ENCODE measurements around the gene RGL3.
"Not testable (repeated sequence)": the region's sequence is repeated elsewhere in the genome, so short reads cannot be mapped to it uniquely, and the experiment has no call there.

The RGL3 gene

DNA sequence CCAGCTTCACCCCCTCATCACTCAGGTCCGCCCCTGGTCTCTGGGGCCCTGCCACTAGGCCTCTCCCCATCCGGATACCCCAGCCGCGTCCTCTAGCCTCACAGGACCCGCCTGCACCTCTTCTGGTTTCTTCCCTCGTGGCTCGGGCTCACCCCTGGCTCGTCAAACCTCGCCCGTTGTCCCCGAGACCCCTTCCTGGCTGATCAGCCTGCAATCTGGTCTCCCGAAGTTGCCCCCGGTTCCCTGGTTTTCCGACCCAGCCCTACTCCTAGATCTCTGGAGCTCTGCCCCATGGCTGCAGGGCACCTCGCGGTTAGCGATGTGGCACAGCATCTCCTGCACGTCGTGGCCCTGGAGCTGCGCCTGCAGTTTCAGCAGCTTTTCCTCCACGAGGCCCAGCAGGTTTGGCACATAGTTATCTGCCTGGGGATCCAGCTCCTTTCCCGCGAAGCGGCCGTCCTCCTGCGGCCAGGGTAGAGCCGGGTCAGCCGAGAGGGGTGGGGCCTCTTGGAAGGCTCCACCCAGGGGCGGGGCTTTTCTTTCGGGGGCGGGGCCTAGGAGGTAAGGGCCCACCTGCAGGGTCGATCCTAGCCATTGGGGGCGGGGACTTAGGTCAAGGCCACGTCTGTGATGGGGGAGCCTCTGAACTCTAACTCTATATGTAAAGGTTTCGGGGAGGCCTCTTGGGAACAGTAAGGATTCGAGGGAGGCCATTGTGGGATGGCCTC lies 2.4 kb upstream of the RGL3 start:
- DNase-seq (ENCODE audit: low read depth), result no peak

DNA sequence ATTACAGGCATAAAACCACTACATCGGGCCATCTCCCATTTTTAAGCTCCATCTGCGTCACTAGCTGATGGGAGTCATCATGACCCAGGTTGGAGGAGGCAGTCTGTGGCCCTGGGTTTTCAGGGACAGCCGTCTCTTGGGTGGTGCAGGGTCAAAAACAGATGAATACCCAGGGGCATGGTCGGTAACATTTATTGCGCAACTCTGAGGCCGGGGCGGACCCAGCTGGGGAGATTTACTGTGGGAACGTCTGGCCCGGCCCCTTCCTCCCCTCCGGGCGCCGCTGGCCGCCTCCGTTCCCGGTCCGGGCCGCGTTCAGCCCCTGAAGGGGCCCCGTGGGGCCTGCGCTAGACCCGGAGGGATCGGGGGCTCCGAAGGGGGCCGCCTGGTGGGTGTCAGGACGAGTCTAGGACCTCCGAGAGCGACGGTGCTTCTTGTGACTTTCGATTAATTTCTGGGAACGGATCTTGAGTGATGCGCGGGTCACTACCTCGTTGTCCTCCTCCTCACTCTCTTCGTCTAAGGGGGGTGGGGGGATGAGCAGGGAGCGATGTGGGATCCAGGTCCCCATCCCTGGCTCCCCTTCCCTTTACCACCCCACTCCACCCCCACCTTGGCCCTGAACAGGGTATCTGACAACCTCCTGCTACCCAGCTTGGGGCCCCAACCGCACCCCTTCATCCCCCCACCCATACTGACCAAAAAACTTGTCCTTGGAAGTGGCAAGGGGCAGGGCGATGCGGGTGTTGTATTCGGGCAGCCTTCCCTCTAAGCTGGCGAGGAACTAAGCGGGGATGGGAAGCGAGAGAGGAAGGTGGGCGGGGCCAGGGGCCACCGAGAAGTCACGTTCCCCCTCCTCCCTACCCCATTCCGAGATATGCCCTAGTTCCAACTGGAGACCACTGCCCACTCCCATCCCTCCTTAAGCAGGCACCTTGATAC lies 1.6 kb upstream of the RGL3 start:
- DNase-seq (ENCODE audit: low read depth), result no peak

- no peak for DNase-seq (ENCODE audit: low read depth)
Measured at GRCh38 chr19:11418094-11418548, 993 bp downstream of the RGL3 start.

DNA sequence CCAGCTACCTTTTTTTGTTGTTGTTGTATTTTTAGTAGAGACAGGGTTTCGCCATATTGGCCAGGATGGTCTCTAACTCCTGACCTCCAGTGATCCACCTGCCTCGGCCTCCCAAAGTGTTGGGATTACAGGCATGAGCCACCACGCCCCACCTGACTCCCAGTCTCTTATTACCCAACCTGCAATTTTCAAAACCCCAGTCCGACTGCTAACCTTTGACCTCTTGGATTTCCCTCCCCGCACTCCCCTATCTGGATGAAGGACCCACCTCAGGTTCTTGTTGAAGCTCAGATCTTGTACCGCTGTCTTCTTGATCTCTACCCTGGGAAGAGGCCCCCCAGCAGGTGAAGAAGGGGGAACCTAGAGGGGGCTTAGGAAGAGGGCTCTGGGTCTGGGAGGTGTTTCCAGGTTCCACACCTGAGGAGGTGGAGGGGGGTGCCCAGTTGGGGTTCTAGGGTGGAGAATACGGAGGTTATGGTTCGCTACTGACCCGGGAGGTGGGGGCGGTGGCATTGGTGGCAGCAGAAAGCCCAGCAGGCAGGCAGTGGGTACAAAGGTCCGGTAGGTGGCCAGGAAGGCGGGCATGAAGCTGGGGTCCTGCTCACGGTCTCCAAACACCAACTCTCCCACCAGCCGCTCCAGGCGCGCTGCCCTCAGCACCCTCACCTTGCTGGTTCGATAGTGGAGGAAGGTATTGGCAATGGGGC lies 2.6 kb downstream of the RGL3 start:
- DNase-seq (ENCODE audit: low read depth), result no peak

DNA sequence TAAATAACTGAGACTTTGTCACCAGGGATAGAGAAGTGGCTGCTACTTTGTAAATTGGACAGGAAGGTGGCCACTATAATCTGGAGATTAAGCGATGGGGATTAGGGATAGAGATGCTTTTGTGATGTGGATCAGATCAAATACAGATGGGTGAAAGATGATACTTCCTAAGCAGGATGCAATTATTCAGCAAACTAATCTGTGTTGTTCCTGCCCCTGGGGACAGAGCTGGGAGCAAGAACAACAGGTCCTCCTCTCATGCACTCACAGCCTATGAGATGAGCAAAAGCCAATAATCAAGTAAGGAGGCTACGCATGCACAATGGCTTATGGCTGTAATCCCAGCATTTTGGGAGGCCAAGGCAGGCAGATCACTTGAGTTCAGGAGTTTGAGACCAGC lies 4.6 kb downstream of the RGL3 start:
- DNase-seq (ENCODE audit: low read depth), result no peak

- peak; percentile 46 for DNase-seq (ENCODE audit: low read depth)
Measured at GRCh38 chr19:11410682-11411081, 8.4 kb downstream of the RGL3 start.

DNA sequence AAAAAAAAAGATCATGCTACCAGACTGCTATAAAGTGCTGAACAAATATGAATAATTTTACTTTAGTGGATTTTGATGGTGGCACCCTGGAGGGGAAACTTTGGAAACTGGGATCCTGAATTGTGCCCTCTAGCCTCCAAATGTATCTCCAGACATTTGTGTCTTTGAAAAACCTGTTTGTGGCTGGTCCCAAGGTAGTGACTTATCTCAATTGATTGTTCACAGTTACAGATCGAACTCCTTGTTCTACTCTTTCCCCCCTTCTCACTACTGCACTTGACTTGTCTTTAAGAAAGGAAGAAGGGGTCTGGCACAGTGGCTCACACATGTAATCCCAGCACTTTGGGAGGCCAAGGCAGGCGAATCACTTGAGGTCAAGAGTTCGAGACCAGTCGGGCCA lies 10.5 kb downstream of the RGL3 start:
- DNase-seq (ENCODE audit: low read depth), result no peak

DNA sequence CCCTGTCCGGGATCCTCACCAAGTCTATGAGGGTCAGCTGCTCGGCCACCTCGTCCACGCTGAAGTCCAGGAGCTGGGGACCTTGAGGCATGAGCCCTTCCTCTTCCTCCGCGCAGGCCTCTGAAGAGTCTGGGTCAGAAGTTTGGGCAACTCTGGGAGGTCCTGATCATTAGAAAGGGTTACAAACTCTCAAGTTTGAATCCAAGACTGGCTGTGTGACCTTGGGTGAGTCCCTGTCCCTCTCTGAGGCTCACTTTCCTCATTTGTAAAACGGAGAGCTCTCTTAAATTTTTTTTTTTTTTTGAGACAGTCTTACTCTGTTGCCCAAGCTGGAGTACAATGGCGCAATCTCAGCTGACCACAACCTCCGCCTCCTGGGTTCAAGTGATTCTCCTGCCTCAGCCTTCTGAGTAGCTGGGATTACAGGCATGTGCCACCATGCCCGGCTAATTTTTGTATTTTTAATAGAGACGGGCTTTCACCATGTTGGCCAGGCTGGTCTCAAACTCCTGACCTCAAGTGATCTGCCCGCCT lies 12.3 kb downstream of the RGL3 start:
- not testable (repeated sequence) for DNase-seq (ENCODE audit: low read depth)

- DNase-seq (ENCODE audit: low read depth), result no peak
Measured at GRCh38 chr19:11405846-11406643, 13.1 kb downstream of the RGL3 start.

- no peak for DNase-seq (ENCODE audit: low read depth)
Measured at GRCh38 chr19:11404588-11405222, 14.4 kb downstream of the RGL3 start.

GRCh38 chr19:11401808-11402543 lies 17.1 kb downstream of the RGL3 start:
- DNase-seq (ENCODE audit: low read depth), result no peak

- DNase-seq (ENCODE audit: low read depth), result no peak
Measured at GRCh38 chr19:11400798-11401197, 18.3 kb downstream of the RGL3 start.

DNA sequence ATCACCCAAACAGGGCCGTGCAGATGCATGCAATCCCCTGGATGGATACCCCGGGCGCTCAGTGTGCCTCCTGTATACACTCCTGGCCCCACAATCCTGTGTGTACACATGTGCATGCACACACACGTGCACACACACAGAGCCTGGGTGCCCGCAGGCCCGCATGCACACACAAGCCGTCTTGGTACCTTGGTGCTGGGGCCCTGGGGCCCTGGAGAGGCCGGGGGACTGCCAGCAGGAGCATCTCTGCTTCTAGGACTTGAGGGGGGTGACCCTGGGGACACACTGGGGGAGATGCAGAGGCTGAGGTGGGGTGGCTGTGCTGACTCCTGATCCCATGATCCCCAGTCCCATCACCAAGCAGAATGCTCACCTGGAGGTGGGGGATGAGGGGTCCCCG lies 19.4 kb downstream of the RGL3 start:
- DNase-seq (ENCODE audit: low read depth), result no peak

- no peak for DNase-seq (ENCODE audit: low read depth)
Measured at GRCh38 chr19:11397089-11397610, 22.0 kb downstream of the RGL3 start.

DNA sequence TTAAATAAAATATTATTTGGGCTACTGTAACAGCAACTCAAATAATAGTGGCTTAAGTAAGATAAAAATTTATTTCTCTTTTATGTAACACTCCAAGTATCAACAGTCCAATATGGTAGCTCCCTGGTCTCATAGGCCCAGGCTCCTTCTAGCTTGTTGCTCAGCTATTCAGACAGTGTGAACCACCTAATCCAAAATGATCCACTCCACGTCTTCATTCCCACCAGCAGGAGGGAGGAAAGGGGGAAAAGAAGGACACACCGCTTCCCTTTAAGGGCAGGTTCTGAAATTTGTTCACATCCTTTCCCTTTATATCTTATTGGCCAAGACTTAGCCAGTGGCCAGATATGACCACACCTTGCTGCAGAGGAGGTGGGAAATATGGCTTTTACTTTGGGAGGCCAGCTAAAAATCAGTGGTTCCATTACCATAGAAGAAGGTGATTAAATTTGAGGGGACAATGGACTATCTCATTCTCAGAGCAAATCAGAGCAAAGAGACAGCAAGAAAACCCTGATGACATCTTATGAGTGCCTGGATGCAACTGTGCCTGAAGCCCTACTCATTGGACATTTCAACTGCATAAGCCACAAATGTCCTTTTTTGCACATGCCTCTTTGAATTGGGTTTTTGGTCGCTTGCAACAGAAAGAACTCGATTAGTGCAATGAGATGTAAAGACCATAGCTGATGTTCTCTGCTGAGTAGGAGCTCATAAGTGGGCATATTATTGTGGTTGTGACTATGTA lies 28.0 kb downstream of the RGL3 start:
- no peak for DNase-seq (ENCODE audit: low read depth)

- no peak for DNase-seq (ENCODE audit: low read depth)
Measured at GRCh38 chr19:11390359-11390758, 28.8 kb downstream of the RGL3 start.

GRCh38 chr19:11387162-11388034 lies 31.7 kb downstream of the RGL3 start:
- no peak for DNase-seq (ENCODE audit: low read depth)

DNA sequence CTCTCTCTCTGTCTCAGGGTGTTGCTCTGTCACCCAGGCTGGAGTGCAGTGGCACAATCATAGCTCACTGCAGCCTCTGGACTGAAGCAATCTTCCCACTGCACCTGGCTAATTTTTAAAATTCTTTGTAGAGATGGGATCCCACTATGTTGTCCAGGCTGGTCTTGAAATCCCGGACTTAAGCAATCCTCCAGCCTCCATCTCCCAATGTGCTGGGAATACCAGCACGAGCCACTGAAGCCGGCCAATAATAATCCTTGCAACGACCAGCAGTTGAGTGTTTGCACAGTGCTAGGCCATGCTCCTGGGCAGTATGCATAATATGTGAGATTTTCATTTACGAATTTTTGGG lies 34.4 kb downstream of the RGL3 start:
- no peak for DNase-seq (ENCODE audit: low read depth)

Measured in HS-27A (cell line).